Myocyte (in vitro differentiated cells): Measurements from ENCODE around the gene PRAME. TPM values are rescaled to one million over a fixed set of nuclear protein-coding genes. Genes with fewer than 3 reads are reported as not detected.
A peak's percentile ranks its signal among the peaks of the same experiment; 100 is the strongest.
"Not testable (repeated sequence)": the region's sequence is repeated elsewhere in the genome, so short reads cannot be mapped to it uniquely, and the experiment has no call there.

Experiments
- DNase-seq: peaks from one replicate; pipeline ENCODE4 v3.0.0-alpha.2; 2012; ENCODE audit warnings: low read depth
- total RNA-seq: library from RNA; depleted of rRNA; stranded (reverse); fragments of >200 nt; gene quantifications from 2 replicates; pipeline ENCODE4 v1.2.3, GENCODE V29; 2014

PRAME gene
- total RNA-seq, 1 donor from 2014 or later, result not detected

DNA sequence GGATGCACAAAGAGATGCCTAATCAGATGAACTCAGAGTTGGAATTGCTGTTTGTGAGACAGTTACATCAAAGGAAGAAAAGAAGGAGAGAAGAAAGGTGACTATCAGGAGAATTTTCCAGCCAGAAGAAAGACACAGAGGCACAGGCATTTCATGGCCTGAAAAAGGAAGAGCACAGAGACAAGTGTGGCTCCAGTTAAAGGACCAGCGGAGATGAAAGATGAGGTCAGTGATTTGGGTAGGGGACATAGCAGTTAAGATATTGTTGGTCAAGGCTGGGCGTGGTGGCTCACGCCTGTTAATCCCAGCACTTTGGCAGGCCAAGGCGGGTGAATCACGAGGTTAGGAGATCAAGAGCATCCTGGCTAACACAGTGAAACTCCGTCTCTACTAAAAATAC, 35.6 kb downstream of the PRAME start:
- no peak for DNase-seq

DNA sequence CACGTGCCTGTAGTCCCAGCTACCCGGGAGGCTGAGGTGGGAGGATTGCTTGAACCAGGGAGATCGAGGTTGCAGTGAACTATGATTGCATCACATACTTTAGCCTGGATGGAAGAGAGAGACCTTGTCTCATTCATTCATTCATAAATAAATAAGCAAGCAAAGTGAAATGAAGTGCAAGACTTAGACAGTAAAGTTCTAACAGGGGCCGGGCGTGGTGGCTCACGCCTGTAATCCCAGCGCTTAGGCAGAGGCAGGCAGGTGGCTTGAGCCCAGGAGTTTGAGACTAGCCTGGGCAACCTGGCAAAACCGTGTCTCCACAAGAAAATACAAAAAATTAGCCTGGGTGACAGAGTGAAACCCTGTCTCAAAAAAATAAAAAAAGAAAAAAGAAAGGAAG, 37.4 kb downstream of the PRAME start:
- DNase-seq, result no peak

DNA sequence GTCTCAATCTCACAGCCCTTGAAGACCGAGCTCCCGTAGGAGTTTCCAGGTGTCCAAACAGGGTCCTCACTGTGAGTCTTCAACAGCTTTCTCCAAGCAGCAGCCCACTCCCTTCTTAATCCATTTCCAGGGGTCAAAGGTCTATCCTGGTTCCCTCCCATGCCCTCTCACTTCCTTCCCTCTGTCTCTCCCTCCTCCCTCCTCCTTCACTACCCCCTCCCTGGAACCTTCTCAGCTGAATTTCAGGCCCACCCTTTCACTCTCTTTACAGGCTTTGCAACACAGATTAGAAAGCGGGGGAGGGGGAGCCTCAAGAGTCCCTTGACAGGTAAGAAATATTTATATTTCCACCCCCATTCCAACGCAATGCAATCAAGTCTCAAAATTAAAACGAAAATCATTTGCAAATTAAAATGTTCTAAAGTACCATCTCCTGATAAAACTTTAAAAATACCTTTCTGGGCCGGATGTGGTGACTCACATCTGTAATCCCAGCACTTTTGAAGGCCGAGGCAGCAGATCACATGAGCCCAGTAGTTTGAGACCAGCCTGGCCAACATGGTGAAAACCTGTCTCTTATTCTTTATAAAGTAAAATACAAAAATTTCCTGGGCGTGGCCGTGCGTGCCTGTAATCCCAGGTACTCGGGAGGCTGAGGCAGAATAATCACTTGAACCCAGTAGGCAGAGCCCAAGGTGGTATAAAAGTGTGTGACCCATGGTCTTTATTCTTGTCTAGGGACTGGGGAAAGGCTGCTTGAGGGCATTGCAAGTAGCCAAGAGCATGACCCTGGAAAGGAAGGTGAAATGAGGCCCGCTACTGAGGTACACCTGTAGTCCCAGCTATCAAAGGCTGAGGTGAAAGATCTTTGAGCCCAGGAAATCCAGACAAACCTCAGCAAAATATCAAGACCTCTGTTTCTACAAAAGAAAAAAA, 38.1 kb downstream of the PRAME start:
- no peak for DNase-seq

DNA sequence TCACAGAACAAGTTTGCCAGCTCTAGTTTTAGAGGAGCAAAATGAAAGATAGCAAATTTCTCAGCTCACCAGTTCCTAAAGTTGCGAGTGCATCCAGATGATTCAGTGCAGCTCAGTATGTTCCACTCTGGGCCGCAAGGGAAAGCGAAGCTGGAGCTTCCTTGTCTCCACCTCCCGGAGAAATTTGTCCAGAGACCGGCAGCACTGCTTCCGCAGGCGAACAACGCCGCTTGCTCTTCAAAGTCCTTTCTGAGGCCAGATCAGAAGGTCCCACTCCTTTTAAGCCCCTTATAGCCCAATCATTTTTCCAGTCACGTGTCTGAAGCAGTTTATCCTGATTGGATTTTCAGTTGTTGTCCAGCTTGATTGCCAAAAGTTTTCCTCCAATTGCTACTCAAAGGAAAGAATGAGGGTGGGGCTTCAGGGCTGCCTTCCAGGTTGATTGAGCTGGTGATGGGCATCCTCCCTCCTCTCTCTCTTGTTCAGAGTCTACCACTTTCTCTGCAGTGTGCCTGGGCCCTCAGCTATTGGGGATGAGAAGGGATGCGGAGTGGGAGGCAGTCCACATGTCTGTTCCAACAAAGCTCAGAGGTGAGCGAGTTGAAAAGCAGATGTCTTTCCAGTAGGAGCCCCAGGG, 38.9 kb downstream of the PRAME start, which contains the start of gene ZNF280A:
TSS of gene ZNF280A (minus strand) at position 251 of the 637 bp plus-strand sequence. CDS start 4,640 bp downstream, outside the sequence.
- no peak for DNase-seq

DNA sequence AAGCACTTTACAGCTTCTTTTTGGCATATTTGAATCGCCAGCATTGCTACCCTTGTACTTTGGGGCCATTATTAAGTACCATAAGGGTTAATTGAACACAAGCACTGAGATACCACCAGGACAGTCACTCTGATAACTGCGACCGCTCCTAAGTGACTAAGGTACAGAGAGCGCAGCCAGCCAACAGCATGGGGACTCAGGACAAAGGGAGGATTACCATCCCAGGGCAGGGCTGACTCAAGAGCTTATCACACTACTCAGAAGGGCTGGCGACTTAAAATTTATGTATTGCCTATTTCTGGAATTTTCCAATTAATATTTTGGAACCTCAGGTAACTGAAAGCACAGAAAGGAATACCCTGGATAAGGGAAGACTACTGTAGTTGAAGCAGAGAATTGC, 39.5 kb downstream of the PRAME start:
- no peak for DNase-seq

DNA sequence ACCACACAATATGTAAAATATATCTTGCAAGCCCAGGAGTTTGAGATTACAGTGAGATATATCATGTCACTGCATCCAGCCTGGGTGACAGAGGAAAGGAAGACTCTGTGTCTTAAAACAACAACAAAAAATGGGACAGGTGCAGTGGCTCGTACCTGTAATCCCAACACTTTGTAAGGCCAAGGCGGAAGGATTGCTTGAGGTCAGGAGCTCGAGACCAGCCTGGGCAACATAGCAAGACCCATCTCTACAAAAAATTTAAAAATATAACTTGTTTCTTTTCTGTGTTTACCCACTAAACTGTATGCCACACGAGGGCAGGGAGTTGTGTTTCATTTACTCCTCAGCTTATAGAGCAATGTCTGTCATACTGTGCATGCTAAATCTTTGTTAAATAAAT, 42.1 kb downstream of the PRAME start:
- DNase-seq, result no peak

DNA sequence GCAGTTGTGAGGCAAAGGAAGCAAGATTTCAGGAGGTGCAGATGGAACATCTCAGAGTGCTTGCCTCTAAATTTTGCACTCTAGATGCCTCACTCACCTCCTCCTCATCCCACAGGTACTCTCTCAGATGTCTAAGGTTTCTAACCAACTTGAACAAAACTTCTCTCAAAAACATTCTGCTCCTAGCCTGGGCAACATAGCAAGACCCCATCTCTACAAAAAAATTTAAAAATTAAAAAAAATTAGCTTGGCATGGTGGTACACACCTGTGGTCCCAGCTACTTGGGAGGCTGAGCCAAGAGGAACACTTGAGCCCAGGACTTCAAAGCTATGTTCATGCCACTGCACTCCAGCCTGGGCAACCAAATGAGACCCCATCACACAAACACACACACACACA, 43.2 kb downstream of the PRAME start:
- DNase-seq, result no peak

DNA sequence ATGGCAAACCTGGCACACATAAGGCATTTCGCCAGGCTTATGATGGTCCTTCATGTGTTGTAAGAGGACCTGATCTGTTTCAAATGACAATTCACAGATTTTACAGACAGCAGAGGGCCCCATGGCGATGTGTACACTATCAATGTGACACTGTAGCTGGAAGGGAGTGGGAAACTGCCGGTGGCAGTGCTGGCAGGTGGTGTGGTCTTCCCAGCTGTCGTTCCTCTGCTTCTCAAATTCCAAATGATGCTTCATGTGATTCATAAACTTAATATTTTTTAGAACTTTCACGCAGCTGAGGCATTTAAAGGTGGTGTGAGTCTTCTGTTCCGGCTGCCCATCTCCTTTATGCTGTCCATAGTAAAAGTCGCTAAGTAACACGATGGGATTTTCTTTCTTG, 44.6 kb downstream of the PRAME start:
- peak; percentile 87 for DNase-seq

DNA sequence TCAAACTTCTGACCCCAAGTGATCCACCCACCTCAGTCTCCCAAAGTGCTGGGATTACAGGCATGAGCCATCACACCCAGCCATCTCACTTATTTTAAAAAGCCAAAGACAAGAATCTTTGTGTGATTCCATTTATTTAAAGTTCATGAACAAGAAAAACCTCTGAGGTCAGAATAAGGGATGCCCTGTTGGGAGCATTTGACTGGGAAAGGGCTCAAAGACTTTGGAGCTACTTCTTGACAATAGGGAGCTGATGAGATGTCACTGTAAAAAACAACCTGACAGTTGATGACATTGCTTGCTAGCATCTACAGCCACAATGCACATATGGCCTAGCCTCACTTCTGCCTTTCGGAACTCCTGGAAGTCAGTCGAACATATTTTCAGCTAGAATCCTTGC, 45.4 kb downstream of the PRAME start:
- no peak for DNase-seq

DNA sequence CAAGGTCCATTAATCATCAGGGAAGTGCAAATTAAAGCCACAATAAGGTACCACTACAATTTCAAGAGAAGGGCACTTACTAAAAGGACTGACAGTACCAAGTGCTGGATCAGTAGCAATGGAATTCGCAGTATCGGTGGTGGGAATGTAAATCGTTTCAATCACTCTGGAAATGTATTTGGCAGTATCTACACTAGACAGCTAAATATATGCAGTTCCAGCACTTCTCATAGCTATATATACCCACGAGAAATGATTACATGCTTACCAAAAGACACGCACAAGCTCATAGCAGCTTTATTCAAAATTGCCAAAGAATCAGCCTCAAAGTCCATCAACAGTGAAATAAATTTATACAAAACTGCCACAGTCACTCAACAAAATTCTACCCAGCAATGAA, 46.1 kb downstream of the PRAME start:
- DNase-seq, result no peak

DNA sequence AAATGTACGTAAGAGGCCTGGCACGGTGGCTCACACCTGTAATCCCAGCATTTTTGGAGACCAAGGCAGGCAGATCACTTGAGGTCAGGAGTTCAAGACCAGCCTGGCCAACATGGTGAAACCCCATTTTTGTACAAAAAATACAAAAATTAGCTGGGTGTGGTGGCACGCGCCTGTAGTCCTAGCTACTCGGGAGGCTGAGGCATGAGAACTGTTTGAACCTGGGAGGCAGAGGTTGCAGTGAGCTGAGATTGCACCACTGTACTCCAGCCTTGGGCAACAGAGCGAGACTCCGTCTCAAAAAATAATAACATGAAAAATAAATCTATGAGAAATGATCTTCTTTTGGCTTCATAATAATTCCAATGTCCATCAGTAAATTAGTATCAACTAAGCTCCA, 48.2 kb downstream of the PRAME start:
- not testable (repeated sequence) for DNase-seq

DNA sequence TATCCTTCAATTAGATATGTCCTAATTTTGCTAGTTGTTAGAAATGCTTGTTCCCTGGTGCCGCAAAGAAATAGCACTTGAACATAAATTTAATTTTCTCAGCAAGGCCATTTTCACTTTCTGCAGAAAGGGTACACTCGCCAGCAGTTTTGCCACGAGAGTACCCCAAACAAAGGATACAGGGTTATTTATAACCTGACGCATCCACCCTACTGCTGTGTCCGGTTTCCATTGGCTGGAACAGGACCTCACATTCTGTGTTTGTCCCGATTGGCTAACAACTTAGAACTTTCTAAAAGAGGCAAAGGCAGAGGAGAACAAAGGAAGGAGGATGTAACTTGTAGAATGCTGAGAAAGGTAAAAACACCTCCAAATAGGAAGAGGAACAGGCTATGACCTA, 49.2 kb downstream of the PRAME start:
- not testable (repeated sequence) for DNase-seq

DNA sequence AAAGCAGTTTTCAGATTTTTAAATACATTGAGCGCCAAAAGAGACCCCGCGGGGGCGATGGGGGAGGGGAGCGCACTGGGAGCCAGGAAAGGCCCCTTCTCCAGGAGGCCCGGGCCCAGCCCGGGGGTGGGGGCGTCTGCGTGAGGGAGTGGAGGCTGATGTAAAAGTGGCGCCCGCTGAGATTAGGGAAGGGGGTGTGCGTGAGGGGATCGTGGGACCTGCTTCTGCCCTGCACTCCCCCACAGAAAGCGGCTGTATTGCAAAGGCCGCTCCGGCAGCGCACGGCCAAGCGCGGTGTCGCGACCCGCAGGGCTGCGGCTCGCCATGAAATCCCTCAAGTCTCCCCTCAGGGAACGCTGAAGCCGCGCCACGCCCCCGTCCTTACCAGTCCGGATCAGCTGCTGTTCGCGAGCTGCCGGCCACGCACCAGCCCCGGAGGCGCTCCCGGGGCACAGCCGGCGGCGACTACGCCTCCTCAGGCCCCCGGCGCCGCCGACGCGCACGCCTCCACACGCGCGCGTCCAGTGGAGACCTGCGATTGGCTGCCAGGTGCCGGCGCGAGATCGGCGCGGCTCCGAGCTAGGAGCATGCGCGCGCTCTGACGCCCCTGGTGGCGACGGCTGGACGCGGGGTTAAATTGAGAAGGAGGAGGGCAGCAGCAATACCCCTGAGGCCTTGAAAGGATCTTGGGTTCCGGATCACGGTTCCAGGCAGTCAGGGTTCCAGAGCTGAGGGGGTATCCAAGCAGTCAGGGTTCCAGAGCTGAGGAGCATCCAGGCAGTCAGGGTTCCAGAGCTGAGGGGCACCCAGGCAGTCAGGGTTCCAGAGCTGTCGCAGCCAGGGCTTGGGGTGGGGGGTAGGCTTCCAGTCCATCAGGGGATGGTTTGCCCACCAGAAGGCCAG, 50.5 kb downstream of the PRAME start, which contains the start of gene ZNF280B:
TSS of gene ZNF280B (minus strand) at position 469 of the 903 bp plus-strand sequence. CDS start 19,344 bp downstream, outside the sequence.
- DNase-seq, result peak; percentile 79

DNA sequence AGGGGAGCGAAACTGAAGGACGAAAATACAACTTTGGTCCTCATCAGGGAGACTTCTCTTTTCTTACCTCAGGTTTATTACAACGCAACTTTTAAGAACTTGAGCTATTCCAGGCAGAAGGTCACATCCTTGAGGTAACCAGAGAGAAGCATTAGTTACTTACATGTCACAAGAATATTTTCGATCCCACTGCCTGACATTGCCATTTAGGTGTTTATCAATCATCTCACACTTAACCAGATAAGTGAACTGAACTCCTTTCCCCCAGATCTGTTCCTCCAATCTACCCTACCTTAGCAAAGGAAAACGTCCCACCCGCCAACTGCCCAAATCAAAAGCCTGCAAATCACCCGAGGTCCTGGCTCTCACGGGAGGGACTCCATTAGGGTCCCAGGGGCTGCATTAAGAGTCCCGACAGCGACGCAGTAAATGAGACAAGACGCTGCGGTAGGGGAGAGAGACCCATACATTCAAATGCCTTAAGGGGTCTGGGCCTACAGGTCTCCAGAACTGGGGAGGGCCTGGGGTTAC, 51.3 kb downstream of the PRAME start:
- no peak for DNase-seq

DNA sequence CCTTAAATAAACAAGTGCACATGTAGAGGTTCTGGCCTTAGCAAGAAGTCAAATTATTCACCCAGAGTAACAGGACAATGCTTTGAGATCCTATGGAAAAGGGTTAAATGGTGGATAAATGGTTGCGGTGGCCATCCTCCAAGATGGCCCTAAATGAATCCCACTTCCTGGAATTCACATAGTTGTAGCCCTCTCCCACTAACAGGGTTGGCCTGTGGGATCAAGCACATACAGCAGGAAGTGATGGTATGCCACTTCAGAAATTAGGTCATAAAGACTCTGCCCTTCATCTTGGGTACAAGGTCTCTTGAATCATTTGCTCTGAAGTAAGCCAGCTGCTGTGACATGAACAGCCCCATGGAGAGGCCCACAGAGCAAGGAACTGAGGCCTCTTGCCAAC, 52.3 kb downstream of the PRAME start:
- no peak for DNase-seq

DNA sequence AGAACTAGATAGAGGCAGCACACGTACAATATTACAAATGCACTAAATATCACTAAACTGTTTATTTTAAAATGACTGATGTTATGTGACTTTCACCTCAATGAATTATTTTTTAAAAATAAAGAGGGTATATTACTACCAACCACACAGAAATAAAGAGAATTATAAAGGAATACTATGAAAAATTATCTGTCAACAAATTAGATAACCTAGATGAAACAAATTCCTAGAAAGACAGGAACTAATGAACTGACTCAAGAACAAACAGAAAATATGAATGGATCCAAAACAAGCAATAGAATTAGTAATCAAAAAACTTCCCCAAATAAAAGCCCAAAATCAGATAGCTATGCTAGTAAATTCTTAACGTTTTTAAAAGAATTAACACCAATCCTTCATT, 60.8 kb downstream of the PRAME start:
- no peak for DNase-seq

Other genes starting within 250 kb of the PRAME start
- gene ZNF280B, start 50.5 kb downstream of the PRAME start, total RNA-seq, result 3.6 and 7.3 TPM in 2 replicates
- gene ZNF280A, start 39.0 kb downstream of the PRAME start, total RNA-seq, result not detected in 2 replicates
- gene GGTLC2, start 85.3 kb upstream of the PRAME start, total RNA-seq, result not detected in 2 replicates